ENCODE results near the gene RBMS2.
A peak's percentile ranks its signal among the peaks of the same experiment; 100 is the strongest.

The RBMS2 gene

DNA sequence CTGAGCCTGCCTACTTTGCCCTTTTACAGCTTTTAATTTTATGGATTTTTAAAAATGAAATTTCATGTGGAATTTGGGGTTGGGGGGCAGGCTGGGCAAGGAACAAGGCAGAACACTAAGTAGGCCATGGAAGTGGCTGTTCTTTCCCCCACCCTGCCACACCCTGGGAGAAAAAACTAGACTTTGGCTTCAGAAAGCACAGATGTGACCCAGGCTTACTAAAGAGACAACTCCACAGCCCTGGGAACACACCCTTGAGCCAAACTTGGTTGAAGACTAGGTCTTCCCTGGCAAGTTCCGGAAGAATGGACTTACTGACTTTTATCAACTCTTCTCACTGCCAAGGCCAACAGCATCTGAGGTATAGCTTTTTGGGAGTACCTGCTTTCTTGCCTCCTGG is 68.2 kb downstream of the RBMS2 start:
- DNase-seq: no peak

DNA sequence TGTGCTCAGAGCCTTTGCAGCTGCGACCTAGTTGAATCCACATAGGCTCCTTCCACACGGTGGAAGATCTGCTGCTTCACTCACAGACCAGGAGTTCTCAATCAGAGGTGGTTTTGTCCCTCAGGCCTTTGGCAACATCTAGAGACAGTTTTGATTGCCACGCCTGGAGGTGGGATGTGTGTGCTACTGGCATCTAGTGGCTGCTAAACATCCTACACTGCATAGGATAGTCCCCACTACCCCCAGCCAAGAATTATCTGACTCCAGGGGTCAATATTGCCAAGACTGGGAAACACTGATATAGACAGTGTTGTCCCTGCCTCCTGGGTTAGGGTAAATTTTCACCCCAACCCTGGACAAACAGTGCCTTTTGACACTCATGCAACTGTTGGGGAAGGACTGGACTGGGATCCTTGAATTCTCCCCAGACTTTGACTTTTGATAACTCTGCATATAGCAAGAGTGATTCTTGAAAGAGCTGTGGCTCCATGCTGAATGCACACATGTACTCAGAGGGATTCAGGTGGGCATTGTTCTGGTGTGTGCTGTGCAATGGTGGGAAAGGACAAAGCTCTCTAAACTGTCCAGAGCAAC is 68.7 kb downstream of the RBMS2 start:
- peak; percentile 5 for DNase-seq

DNA sequence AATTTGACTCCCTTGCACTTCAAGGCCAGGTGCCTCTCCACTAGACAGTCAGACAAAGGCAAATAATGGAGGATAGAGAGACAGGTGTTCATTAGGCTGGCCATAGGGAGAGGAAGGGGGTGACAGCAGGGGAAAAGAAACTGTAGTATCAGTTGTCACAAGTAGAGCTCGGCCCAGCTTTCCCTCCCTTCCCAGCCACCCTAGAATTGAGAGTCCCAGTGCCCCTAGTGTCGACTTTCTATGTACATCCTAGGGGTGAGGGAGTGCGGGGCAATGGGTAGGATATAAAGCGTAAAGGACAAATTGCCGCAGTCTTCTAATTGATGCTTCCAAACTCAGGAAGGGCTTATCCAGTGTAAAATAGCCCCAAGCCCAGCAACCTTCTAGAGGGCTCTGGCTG is 69.5 kb downstream of the RBMS2 start:
- DNase-seq: peak; percentile 64

DNA sequence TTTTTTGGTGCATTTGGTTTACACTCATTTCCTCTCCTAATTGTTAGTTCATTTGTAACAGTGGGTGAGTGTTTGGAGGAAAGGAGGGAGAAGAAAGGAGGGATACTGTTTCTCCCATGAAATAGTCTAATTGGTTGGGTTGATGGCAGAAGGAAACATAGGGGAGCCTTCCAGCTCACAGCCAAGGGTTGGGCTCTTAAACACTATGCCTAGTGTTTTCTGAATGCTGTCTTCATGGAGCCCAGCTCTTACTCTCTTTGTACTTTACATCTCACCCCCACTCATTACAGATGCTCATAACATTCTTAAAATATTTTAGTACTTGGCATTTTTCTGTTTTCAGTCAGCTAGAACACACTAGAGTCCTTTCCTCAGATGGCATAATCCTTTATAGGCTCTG is 70.3 kb downstream of the RBMS2 start:
- no peak for DNase-seq

DNA sequence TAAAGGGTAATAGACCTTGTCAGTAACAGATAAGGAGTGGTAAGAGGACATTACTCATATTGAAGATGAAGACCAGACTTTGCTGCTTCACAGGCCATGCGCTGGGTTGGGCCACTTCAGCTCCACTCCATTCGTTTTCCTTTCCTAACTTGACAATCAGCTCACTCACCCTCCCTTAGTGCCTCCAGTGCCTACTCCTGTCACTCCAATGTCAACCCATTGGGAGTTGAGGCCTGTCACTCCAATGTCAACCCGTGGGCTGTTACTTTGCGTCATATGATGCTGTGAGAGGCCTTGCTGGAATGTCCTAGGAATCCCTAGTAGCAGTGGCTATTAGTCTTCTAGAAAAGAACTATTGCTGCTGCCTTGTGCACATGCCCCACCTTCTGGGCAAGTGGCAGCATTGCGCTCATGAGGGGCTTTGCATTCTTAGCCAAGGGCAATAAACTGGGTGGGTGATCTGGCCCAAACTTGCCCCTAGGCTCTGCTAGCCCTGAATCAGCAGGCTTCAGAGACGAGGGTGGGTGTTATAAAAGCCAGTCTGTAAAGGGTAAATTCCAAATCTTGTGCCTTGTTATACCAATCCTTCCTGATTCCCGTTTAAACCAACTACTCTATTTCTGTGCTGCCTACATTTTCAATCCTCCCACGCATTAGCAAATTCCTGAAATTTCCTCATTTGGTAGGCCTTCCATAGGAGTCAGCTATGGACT is 72.4 kb downstream of the RBMS2 start:
- DNase-seq: peak; percentile 50

DNA sequence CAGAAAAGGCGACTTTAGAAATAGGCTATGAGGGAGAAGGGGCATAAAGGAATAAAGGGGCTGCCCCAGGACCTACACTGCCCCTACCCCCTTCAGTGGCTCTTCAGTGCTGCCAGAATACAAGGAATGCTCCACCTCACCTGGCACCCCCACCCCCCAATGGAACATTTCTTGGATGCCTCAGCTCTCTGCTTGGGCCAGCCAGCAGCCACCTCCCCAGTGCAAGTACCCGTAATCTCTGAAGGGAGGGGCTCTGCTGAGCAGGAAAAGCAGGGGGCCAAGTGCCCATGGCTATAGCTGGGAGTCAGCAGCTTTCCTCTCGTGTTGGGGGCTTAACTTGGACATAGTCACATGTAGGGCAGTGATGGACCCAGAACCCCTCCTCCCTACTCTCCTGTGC is 75.2 kb downstream of the RBMS2 start:
- DNase-seq: no peak

DNA sequence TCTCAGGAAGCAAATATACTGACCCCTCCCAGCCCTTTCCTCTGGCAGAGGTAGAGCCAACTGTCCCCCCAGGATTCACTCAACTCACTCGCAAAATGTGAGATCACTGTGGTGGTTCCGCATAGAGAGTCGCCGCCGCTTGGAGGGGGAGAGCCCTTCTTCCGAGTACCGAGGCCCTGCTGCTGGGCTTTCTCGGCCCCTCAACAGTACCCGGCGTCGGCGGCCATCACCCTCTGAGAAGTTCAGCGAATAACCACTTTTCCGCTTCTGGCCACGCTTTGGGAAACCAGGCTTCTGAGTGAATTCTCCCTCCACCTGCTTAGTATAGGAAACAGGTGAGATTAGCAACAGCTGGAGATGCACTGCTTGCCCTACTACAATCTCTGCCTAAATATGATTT is 77.4 kb downstream of the RBMS2 start:
- no peak for DNase-seq

DNA sequence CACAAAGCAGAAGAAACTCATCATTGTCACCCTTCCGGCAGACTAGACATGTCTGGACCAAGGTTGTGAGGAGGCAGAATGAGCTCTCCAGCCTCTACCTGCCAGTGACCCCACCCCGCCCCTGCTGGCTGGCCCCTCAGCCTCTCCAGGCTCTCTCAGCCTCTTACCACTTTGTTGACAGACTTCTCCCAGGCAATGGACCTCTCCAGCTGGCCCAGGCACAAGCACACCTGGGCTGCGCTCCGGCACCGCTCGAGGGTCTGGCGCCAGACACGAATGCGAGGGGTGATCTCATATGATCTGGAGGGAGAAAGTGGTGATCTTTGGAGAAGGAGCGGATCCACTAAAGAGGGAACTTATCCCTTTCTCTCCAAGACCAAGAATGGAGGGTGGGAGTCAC is 78.2 kb downstream of the RBMS2 start:
- no peak for DNase-seq

DNA sequence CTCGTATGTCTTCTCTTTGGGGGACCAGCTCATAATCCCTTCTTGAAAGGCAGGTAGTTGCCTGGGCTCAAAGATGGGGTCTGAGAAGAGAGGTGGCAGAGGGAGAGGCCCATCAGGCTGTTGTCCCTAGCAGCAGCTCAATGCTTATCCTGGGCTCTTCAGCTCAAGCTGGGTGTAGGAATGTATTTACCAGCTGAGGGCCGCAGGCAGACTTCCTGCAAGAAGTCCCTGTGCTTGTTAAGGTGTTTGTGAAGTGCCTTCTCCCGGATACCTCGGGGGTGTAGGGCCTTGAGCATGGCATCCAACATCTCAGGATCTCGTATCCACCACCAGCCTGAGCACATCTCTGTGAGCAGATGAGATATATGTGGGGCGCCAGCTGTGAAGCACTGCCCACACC is 79.1 kb downstream of the RBMS2 start:
- no peak for DNase-seq

DNA sequence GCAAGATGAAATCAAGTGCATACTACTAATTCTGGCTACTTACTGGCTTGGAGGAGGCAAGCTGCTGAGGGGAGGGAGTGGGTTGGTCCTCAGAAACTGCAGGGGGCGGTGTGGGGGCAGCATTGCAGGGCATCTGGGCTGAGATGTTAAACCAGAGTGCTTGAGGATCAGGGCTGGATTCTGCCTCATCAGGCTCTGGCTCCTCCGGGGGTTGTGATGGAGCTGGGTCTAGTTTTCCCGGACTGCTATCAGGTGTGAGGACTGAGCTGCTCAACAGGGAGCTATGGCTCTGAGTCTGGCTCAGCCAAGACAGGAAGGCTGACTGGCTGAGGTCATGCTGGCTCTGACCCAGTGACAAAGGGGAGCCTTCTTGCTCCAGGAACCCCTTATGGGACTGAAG is 79.9 kb downstream of the RBMS2 start:
- no peak for DNase-seq

DNA sequence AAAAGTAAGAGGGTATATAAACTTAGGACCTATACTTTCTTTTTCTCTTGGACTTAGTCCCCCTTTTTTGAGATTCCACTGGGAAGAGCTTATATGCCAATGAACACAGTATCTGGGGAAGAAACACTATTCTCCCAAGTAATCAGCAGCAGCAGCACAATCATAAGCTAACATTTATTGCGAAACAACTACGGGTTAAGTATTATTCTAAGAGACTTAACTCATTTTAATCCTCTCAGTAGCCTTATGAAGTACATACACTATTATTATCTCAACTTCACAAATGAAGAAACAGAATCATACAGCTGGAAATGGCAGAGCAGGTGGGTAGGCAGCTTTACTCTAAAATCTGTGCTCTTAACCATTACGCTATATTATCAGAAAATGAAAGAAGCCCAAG is 80.6 kb downstream of the RBMS2 start:
- no peak for DNase-seq

DNA sequence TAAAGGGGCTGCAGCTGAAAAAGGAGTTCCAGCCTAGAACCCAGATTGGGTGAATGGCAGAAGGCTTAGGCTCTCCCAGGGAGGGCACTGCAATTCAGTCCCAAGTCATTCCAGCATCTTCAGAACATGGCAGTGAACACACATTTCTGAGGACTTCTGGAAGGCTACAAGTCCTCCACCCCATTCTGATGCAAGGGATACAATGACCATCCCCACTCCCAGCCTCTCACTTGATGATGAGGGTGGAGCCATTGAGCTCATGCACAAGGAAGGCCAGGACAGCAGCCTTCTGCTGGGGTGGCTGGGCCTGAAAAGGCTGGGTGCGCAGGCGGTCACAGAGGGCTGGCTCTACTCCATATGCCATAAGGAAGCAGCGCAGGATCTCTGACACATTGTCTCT is 82.7 kb downstream of the RBMS2 start:
- DNase-seq: no peak

DNA sequence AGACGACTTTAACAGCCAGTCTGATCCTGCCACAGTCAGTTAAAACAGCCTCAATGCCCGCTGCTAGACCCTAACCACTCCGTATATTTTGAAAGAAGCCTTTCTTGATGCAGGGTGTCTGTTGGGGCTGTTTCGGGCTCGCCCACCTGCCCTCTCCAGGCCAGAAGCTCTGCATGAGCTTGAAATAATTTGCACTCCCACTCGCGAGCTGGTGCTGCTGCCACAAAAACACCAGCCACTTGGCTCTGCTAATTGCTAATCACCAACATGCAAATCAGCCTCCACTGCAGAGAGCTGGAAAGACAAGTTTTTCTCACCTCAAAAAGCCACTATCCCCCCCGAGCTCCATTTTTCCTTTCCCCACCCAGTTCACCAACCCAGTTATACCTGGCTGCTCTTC is 93.0 kb downstream of the RBMS2 start:
- no peak for DNase-seq

DNA sequence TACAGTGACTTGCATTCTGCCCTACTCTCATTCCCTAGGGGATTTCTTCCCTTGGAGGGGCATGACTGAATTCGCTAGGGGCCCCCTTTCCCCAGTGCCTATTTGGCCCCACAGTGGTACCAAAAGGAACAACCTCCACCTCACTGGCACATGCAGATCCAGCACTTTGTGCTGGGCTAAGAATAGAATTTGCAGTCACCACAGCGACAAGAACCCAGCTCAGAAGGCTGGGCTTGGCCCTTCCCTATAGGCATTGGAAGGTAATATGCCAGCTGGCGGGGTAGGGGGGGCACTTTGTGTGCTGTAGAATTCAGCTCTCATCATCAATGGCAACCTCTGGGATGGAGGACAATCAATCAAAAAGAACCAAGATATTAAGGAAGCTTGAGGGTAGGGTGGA is 94.6 kb downstream of the RBMS2 start:
- no peak for DNase-seq

DNA sequence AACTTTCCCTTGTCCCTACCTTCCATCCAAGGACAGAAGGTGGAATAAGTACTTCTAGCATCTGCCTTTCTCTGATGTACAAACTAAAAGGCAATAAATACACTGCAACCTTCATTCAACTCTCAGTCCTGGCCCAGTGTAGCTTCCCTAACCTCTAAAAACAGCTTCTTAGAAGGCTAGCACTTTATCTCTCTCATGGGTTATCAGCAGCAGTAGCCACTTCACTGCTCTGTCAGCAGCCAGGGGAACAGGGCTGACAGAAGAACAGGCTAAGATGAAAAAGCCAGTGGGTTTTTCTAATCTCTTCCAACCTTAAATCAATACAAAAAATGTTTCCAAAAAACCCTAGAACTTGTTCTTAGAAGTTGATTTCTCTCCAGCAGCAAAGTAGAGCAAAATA is 95.3 kb downstream of the RBMS2 start:
- no peak for DNase-seq

DNA sequence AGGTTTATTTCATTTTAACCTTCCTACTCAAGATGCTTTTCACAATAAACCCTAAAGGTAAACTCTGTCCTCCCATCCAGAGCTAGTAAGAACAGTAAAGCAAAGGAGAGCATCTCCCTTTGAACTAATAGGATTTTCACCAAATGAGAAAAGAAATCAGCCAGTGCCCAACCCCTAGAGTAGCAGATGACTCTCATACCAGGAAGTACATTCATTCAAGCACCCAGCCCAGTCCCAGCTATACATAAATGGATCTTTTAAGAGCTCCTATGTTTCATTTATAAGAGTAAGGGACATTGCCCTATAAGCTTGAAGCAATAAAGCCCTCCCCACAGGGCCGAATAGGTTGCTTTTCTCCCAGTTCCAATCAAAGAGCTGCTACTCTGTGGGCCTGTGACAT is 100.9 kb downstream of the RBMS2 start:
- DNase-seq: no peak

DNA sequence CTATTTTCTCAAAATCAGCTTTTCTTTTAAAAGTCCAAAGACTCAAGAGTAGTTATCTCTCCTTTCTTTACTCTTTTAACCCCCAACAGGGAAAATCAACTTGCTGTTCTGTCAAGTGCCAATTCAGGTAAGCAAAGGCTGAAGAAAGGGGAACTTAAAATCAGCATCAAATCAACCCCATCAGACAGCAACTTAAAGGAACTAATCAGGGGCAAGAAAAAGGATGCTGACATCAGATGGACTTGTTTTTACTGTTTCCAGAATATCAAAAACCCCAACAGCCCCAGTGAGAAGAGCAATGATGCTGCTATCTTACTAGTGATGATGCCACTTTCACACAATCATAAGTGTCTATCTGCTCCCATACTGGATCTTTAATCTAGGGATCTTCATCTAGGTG is 105.1 kb downstream of the RBMS2 start:
- DNase-seq: no peak

DNA sequence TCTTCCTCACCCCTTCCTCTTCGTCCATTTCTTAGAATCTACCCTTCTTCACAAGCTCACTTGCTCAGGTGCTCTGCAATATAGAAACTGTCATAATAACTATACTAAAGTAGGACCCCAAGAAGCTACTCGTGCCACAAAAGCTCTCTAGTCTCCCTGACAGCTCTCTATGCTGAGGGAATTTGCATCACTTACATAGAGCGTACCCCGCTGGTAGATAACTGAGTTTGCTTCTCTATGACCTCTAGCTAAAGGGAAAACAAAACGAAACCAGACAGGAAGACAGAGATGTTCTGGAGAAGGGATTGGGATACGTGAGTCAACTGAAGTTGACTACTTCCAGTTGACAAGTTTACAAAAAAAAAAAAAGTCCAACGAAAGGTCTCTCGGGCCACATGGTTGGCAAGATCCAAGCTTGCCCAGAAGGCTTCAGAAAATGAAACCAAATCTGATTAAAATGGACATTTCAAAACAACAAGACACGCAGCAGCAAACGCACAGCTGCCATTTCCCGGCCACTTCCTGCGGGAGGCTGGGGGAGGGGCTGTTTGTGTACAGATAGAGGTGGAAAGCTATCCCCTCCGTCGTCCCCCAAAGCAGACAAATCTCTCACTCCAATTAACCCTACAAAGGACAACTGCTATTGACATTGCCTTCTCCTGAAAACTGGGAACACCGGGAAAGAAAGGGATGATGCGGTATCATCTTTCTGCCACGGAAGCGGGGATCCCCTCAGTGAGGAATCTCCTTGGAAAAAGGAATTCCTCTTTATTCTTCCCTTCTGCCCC is 107.2 kb downstream of the RBMS2 start:
- peak; percentile 28 for DNase-seq

DNA sequence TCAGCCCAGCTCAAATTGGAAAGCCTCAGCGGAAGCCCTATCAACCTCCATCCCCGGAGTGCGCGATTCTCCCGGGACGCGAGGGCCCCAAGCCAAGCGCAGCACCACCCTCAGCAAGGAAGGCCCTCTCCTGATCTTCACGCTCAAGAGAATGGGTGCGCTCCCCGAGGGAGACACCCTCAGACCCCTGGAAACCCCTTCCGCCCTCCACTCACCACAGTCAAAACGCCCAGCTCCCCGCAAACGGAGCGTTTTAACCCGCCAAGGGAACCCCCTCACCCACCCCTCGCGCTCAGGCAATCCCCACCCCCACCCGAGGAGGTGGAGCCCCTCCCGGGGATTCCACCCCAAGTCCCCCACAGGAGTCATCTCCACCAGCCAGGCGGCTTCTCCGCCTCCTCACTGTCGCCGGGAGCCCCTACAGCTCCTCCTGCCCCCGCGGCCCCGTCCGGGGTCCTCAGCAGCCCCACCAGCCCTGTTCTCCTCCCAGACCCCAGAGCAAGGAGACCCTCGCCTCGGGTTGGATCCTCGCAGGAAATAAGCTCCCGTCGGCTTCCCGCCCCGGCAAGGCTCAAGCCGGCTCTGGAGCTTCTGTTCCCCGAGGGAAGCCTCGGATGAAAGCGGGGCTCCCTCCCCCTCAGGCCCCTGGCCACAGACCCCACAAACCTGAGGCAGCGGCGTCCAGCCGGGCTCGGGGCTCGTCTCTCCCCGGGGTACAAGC is 108.0 kb downstream of the RBMS2 start:
- DNase-seq: no peak

DNA sequence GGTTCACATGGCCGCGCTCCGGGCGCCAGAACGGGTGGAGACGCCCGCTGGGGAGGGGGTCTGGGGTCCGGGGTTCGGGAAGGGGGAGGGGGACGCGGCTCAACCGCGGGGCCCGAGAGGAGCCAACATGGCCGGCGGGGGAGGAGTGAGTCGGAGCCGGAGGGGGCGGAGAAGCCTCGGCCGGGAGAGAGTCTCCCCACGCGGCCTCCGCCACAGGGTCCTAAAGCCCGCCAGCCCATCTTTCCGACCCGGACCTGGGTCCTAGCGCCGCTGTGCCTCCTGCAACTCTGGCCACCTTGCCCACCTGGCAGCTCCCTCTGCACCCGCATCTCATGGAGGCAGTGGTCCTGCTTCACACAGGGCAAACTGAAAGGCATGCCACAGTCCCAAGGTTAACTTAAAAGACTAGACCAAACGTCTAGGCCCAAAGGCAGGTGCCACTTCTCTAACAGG is 108.6 kb downstream of the RBMS2 start, which contains the start of gene BAZ2A:
Gene BAZ2A, minus strand, starts transcription at position 147 of the 453 bp plus-strand sequence. CDS start 12,796 bp downstream, outside the sequence.
- DNase-seq: peak; percentile 85

DNA sequence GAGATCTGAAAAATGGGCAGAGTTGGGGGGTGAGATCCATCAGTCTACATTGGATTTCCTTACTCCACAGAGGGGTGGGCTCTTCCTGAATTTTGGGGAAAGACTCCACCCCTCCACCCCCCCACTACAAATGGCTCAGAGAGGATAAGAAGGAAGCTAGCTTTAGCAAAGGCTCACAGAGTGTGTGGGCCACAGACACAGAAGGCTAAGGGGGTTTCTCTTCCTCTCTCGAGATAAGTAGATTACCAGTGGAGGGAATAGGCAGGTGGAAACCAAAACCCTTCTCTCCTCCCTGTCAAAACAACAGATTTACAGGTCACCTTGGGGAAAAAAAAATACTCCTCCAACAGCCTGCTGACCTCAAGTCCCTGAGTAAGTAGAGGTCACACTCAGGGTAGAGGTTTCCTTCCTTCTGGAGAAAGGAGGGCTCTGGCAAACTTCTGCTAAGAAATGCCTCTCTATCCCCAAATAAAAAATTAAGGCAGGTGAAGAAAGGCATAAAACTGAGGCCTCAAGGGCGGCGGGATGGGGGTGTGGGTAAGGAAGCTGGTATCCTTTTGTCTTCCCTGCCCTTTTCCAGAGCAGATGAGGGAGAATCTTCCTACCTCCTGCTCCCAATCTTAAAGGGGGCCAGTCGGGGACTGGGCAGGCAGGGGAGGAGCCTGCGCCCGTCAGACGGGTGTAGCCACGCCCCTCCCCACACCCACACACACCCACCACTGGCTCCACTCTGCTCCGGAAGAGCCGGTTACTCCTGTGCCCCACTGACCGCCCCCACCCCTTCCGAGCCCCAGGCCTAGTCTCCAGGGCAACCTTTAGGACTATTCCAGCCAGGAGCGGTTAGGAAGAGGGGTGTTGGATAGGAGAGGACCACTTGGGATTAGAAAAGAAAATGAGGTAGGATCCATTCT is 110.4 kb downstream of the RBMS2 start:
- peak; percentile 53 for DNase-seq
